A549 (cell line): ENCODE results near the gene TMEM222. TPM values are rescaled to one million over a fixed set of nuclear protein-coding genes. Genes with fewer than 3 reads are reported as not detected.

Source experiments
- ATAC-seq, 2 experiments: fragments of 200-7000 bp in 1 of 2; fragments of >200 bp in 1 of 2; cut with Nextera tagmentation in 1 of 2; cut with Tn5 transposase in 1 of 2; 3 replicates each; pipeline versions ENCODE4 v1.8.0 to v1.9.1; 2018 to 2020; ENCODE audit warnings: mild to moderate bottlenecking in 1 of 2, moderate library complexity in 1 of 2
- CTCF ChIA-PET: fragments of 300-600 bp; sonication (Branson Sonifier 250); formaldehyde crosslinking; extraction: SDS; loops from one replicate; lab custom pipeline; 2021; ENCODE audit warnings: antibody characterized with exemption, inconsistent platforms; lab: Yijun Ruan, JAX
- POLR2A ChIA-PET: fragments of 350-600 bp; formaldehyde crosslinking; extraction: SDS; loops from one replicate; lab custom pipeline; 2021; ENCODE audit warnings: antibody characterized with exemption, inconsistent platforms; lab: Yijun Ruan, JAX
- DNase-seq, 2 experiments: peaks; one replicate each; pipeline versions ENCODE4 v3.0.0 to v3.0.0-alpha.2; 2011 to 2016; ENCODE audit warnings: low read depth in 1 of 2, low spot score in 1 of 2
- FAIRE-seq: peaks from 2 replicates; lab custom pipeline; 2011; peaks lifted over from hg19 to GRCh38; lab: Jason Lieb, UNC
- H3K27ac ChIP-seq, 2 experiments: fragments of >200 bp; sonication (Bioruptor Twin); formaldehyde crosslinking; 3 replicates each; pipeline ENCODE4 v1.5.1; 2016 to 2017
- H3K4me1 ChIP-seq: fragments of >200 bp; sonication (Bioruptor Twin); formaldehyde crosslinking; 3 replicates; pipeline ENCODE4 v1.6.1; 2016
- H3K4me2 ChIP-seq: fragments of >200 bp; sonication (Bioruptor Twin); formaldehyde crosslinking; 3 replicates; pipeline ENCODE4 v1.6.1; 2016
- H3K4me3 ChIP-seq: fragments of >200 bp; sonication (Bioruptor Twin); formaldehyde crosslinking; 3 replicates; pipeline ENCODE4 v1.5.1; 2016
- H3K9me3 ChIP-seq: fragments of >200 bp; sonication (Bioruptor Twin); formaldehyde crosslinking; 3 replicates; pipeline ENCODE4 v1.6.1; 2016
- BCL3 ChIP-seq: fragments of >200 bp; sonication (Bioruptor Twin); formaldehyde crosslinking; IDR thresholded peaks from 3 replicates; pipeline ENCODE4 v1.6.1; 2016
- BHLHE40 ChIP-seq: IDR thresholded peaks from 2 replicates; pipeline ENCODE4 v1.6.1; 2012; ENCODE audit warnings: low read depth, low read length, inconsistent platforms
- CBX8 ChIP-seq: fragments of 200-600 bp; sonication (generic); IDR thresholded peaks from 2 replicates; pipeline ENCODE4 v1.6.1; 2016
- CHD2 ChIP-seq: fragments of 150-350 bp; IDR thresholded peaks from 2 replicates; pipeline ENCODE4 v1.6.1; 2014; ENCODE audit warnings: low read length; ENCODE audit not compliant: partially characterized antibody
- ELK1 ChIP-seq: fragments of 150-350 bp; IDR thresholded peaks from 2 replicates; pipeline ENCODE4 v1.6.1; 2014; ENCODE audit warnings: low read depth, mild to moderate bottlenecking, low read length
- ESRRA ChIP-seq: fragments of 150-350 bp; IDR thresholded peaks from 2 replicates; pipeline ENCODE4 v1.6.1; 2014; ENCODE audit warnings: mild to moderate bottlenecking, low read length, borderline replicate concordance
- FOSL2 ChIP-seq, 2 experiments: fragments of 450-650 bp in 1 of 2; fragments of >200 bp in 1 of 2; sonication (Bioruptor Twin) in 1 of 2; formaldehyde crosslinking; IDR thresholded peaks; 2 replicates each; pipeline versions ENCODE4 v1.5.0 to v1.6.1; 2016 to 2020; ENCODE audit warnings: mild to moderate bottlenecking in 1 of 2, moderate library complexity in 1 of 2
- FOXS1 ChIP-seq: fragments of 250-450 bp; sonication (Bioruptor Pico); IDR thresholded peaks from 2 replicates; pipeline ENCODE4 v1.5.0; 2020; ENCODE audit warnings: mild to moderate bottlenecking, moderate library complexity
- HDAC2 ChIP-seq: fragments of 200-600 bp; sonication (generic); IDR thresholded peaks from 2 replicates; pipeline ENCODE4 v1.6.1; 2016
- HMGXB4 ChIP-seq: fragments of 250-450 bp; sonication (Bioruptor Pico); IDR thresholded peaks from 2 replicates; pipeline ENCODE4 v1.5.0; 2021; ENCODE audit warnings: mild to moderate bottlenecking, moderate library complexity, borderline replicate concordance
- HOXB13 ChIP-seq: fragments of 250-450 bp; sonication (Bioruptor Pico); IDR thresholded peaks from 2 replicates; pipeline ENCODE4 v1.5.0; 2020; ENCODE audit warnings: low read depth, mild to moderate bottlenecking, moderate library complexity
- KDM1A ChIP-seq: fragments of 200-600 bp; sonication (generic); IDR thresholded peaks from 2 replicates; pipeline ENCODE4 v1.6.1; 2016; ENCODE audit warnings: low read depth, mild to moderate bottlenecking
- MAFK ChIP-seq: fragments of 450-650 bp; IDR thresholded peaks from 2 replicates; pipeline ENCODE4 v1.6.1; 2014; ENCODE audit not compliant: partially characterized antibody
- MAX ChIP-seq: IDR thresholded peaks from 2 replicates; pipeline ENCODE4 v1.6.1; 2012
- MYC ChIP-seq: IDR thresholded peaks from 2 replicates; pipeline ENCODE4 v1.6.1; 2012; ENCODE audit warnings: mild to moderate bottlenecking, inconsistent platforms, low read length, improper control_type of control experiment, borderline replicate concordance
- NR3C1 ChIP-seq: fragments of >200 bp; sonication (Bioruptor Twin); formaldehyde crosslinking; IDR thresholded peaks from 3 replicates; pipeline ENCODE4 v1.6.1; 2017
- PBX3 ChIP-seq: IDR thresholded peaks from 2 replicates; pipeline ENCODE4 v1.6.1; 2012
- PHF8 ChIP-seq: fragments of 200-600 bp; sonication (generic); IDR thresholded peaks from 2 replicates; pipeline ENCODE4 v1.6.1; 2016; ENCODE audit warnings: low read depth, mild to moderate bottlenecking, antibody characterized with exemption, moderate library complexity, borderline replicate concordance
- POLR2A ChIP-seq: IDR thresholded peaks from 2 replicates; pipeline ENCODE4 v1.6.1; 2012; ENCODE audit warnings: mild to moderate bottlenecking, low read length
- RAD21 ChIP-seq, 2 experiments: fragments of >200 bp in 1 of 2; sonication (Bioruptor Twin) in 1 of 2; formaldehyde crosslinking in 1 of 2; IDR thresholded peaks in 1 of 2; conservative IDR thresholded peaks in 1 of 2; 2 replicates in 1 of 2; 3 replicates in 1 of 2; pipeline ENCODE4 v1.6.1; 2012 to 2018; ENCODE audit warnings: inconsistent platforms in 1 of 2
- ZSCAN20 ChIP-seq: fragments of 250-450 bp; sonication (Bioruptor Pico); IDR thresholded peaks from 2 replicates; pipeline ENCODE4 v1.8.0; 2022; ENCODE audit warnings: mild to moderate bottlenecking, moderate library complexity
- WGBS: methylation state at CpG from one replicate; pipeline ENCODE4 v1.1.6; 2017; ENCODE audit errors: missing lambda C conversion rate; 5-methylcytosine and 5-hydroxymethylcytosine counted together
- polyA plus RNA-seq, 4 experiments: library from polyadenylated mRNA; depleted of rRNA in 3 of 4; stranded (reverse); fragments of >200 nt; fragmentation: RNase III in 1 of 4; extraction: RNeasy Plus Mini Kit Qiagen cat#74134 plus additional on column Dnase treatment in 1 of 4; gene quantifications; 2 replicates in 3 of 4; 3 replicates in 1 of 4; pipeline ENCODE4 v1.2.3, GENCODE V29; 2011 to 2017

The TMEM222 gene
- polyA plus RNA-seq, 2 of the 4 experiments (the other 2 are of a cell fraction) = 28.4 to 30.0 TPM

GRCh38 chr1:27349784-27350662 lies 28.1 kb downstream of the TMEM222 start:
- CTCF ChIA-PET = interaction anchor here (1.1 to 12.1 kb wide), 6 partner anchors 8 to 49 kb away, joined by 3 to 134 read pairs (median 8); partner anchors contain the start of genes CD164L2, MAP3K6 and SYTL1
- no peak for FAIRE-seq
- WGBS = 94% methylated on average over 25 of the region's 84 CpGs

GRCh38 chr1:27350663-27351540 lies 28.9 kb downstream of the TMEM222 start:
- POLR2A ChIA-PET = interaction anchor here (2.0 kb wide), 1 partner anchor 15 kb away, joined by 11 read pairs; the partner anchor contains the start of gene MAP3K6
- FAIRE-seq (no peak), DNase-seq (no peak)
- CTCF ChIA-PET = interaction anchor here (1.0 to 12.1 kb wide), 6 partner anchors 7 to 56 kb away, joined by 3 to 134 read pairs (median 6); partner anchors contain the start of genes MAP3K6 and SYTL1
- Histone ChIP-seq H3K27ac (no peak overlapping the region), H3K4me3 (no peak overlapping the region), H3K4me2 (no peak overlapping the region), H3K9me3 (no peaks in the 10 kb centered on the region)
- 90% methylated on average over 41 of the region's 62 CpGs for WGBS
- TF ChIP-seq BHLHE40 (no peak), ZSCAN20 (CRISPR knock-in tag) (no peak), ELK1 (no peak), RAD21 (conservative IDR thresholded peaks at IDR 0.05 in 1 of 2, IDR thresholded peaks at IDR 0.05 in 1 of 2) (no peak), CHD2 (no peak), MAFK (no peak), FOSL2 (IDR thresholded peaks at IDR 0.05) (no peak), FOSL2 (CRISPR knock-in tag; IDR thresholded peaks at IDR 0.05) (no peak), BCL3 (no peak), PHF8 (no peak), CBX8 (no peak), HMGXB4 (no peak)
- TF ChIP-seq, all 56 proteins: peak for 0
- ATAC-seq = no peak
- peaks cover 14% of the 10 kb centered on the region; the same call in 1 of the 3 replicates for H3K4me1 ChIP-seq

More at GRCh38 chr1:27349784-27350662, 28.1 kb downstream of the TMEM222 start:
- TF ChIP-seq MAX (peak; percentile 44; the same call in 1 of the 2 replicates), NR3C1 (no peak), FOSL2 (IDR thresholded peaks at IDR 0.05) (no peak), FOSL2 (CRISPR knock-in tag; IDR thresholded peaks at IDR 0.05) (no peak), BHLHE40 (0 out of 2 replicates have a peak, but pooled peaks have one; percentile 27), HDAC2 (no peak), POLR2A (peak; percentile 16; the same call in 1 of the 2 replicates), ESRRA (no peak), PBX3 (peak; percentile 85), MYC (no peak), RAD21 (conservative IDR thresholded peaks at IDR 0.05 in 1 of 2, IDR thresholded peaks at IDR 0.05 in 1 of 2) (no peak), KDM1A (no peak), HMGXB4 (no peak), FOXS1 (CRISPR knock-in tag) (no peak), HOXB13 (CRISPR knock-in tag) (no peak)
- peak overlapping the region; percentile 96 for H3K4me2 ChIP-seq
- POLR2A ChIA-PET = interaction anchor here (1.0 to 2.0 kb wide), 2 partner anchors 16 to 17 kb away, joined by 3 to 11 read pairs; partner anchors contain the start of gene MAP3K6
- peak overlapping the region; percentile 48 for H3K4me3 ChIP-seq
- H3K4me1 ChIP-seq = peaks cover 14% of the 10 kb centered on the region; the same call in 1 of the 3 replicates
- DNase-seq (peak; percentile 70 to 80), ATAC-seq (peak; percentile 89 to 94)
- peak overlapping the region; percentile 78 to 89 for H3K27ac ChIP-seq
- H3K9me3 ChIP-seq = no peaks in the 10 kb centered on the region
